Osteocyte (in vitro differentiated cells): ENCODE results near the gene GATD1. TPM values are rescaled to one million over a fixed set of nuclear protein-coding genes. Genes with fewer than 3 reads are reported as not detected.

Source experiments
- DNase-seq: peaks from one replicate; pipeline ENCODE4 v3.0.0; 2021; ENCODE audit warnings: mixed read lengths; ENCODE audit not compliant: unreplicated experiment; ENCODE audit errors: extremely low spot score
- H3K27ac Mint-ChIP-seq: one replicate; pipeline ENCODE4 v1.8.0; 2021; ENCODE audit warnings: mild to moderate bottlenecking, mixed read lengths; ENCODE audit not compliant: unreplicated experiment
- H3K27me3 Mint-ChIP-seq: one replicate; pipeline ENCODE4 v1.8.0; 2021; ENCODE audit warnings: mixed read lengths; ENCODE audit not compliant: unreplicated experiment
- H3K36me3 Mint-ChIP-seq: one replicate; pipeline ENCODE4 v1.8.0; 2021; ENCODE audit warnings: mixed read lengths; ENCODE audit not compliant: unreplicated experiment
- H3K4me1 Mint-ChIP-seq: one replicate; pipeline ENCODE4 v1.8.0; 2021; ENCODE audit warnings: mixed read lengths; ENCODE audit not compliant: unreplicated experiment
- H3K4me3 Mint-ChIP-seq: one replicate; pipeline ENCODE4 v1.8.0; 2021; ENCODE audit warnings: mild to moderate bottlenecking, moderate library complexity, mixed read lengths; ENCODE audit not compliant: unreplicated experiment
- H3K9me3 Mint-ChIP-seq: one replicate; pipeline ENCODE4 v1.8.0; 2021; ENCODE audit warnings: mixed read lengths; ENCODE audit not compliant: unreplicated experiment
- total RNA-seq: library from RNA; stranded (reverse); gene quantifications from 2 replicates; pipeline ENCODE4 v1.2.1, GENCODE V29; 2021
- TF ChIP-seq, protein P1 (sequence below): fragments of 200-600 bp; sonication (generic); IDR thresholded peaks from 2 replicates; pipeline ENCODE4 v1.5.0; 2021; ENCODE audit warnings: antibody characterized with exemption, mild to moderate bottlenecking, moderate library complexity

Gene GATD1
- total RNA-seq, 1 donor from 2014 or later: 79.1 TPM

DNA sequence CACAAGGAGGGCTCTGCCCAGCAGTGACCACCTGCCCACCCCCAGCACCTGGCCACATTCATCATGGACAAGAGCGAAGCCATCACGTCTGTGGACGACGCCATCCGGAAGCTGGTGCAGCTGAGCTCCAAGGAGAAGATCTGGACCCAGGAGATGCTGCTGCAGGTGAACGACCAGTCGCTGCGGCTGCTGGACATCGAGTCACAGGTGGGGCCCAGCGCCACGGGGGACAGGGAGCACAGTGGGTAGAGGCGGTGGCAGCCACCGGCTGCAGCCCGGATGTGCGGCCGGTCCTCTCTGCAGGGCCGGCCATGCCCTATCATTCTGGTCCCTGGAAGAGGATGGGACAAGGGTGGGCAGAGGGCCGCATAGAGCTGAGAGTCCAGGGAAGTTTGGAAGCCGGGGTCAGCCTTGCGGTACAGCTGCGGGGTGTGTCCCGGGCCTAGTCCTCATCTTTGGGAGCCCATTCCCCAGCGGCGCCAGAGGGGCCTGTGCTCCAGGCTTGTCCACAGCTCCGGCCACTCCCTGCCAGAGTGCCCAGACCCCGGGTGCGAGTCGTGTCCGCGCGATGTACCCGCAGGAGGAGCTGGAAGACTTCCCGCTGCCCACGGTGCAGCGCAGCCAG lies 57.2 kb downstream of the GATD1 start:
- peaks cover 24% of the 10 kb centered on the region for H3K4me1 Mint-ChIP-seq

DNA sequence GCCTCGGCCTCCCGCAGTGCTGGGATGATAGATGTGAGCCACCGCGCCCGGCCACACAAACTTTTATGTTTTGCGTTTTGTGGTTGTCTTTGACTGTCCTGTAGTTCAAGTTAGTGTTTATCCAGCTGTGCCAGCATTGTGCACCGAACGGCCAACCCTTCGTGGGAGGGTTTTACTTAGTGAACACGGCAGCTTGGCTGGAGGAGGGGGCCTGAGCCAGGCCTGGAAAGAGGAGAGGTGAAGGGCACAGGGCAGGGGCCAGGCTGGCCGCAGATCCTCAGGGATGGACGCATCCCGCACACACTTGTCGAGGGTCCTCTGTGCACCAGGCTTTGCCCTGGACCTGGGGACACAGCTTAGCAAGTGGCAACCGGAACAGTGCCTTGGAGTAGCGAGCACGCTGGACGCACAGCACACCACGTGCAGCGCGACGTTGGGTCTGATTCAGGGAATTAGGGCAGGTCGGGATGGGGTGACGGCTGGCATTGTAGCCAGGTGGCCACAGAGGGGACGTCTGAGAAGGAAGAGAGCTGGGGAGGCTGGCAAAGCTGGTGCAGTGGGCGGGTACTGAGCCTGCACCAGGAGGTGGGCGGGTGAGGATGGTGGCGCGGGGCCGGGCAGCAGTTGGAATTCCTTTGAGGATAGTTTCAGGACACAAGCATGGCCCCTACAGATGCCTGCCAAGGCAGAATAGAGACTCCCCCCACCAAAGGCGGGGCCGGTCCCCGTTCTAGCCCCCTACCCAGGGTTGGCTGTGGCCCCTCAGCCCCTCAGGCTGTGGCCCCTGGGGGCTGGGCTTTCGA lies 57.9 kb downstream of the GATD1 start:
- TF ChIP-seq, protein P1, sequence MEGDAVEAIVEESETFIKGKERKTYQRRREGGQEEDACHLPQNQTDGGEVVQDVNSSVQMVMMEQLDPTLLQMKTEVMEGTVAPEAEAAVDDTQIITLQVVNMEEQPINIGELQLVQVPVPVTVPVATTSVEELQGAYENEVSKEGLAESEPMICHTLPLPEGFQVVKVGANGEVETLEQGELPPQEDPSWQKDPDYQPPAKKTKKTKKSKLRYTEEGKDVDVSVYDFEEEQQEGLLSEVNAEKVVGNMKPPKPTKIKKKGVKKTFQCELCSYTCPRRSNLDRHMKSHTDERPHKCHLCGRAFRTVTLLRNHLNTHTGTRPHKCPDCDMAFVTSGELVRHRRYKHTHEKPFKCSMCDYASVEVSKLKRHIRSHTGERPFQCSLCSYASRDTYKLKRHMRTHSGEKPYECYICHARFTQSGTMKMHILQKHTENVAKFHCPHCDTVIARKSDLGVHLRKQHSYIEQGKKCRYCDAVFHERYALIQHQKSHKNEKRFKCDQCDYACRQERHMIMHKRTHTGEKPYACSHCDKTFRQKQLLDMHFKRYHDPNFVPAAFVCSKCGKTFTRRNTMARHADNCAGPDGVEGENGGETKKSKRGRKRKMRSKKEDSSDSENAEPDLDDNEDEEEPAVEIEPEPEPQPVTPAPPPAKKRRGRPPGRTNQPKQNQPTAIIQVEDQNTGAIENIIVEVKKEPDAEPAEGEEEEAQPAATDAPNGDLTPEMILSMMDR: no peak
- peak overlapping the region; percentile 72 for H3K27ac Mint-ChIP-seq
- H3K36me3 Mint-ChIP-seq: peaks cover 6% of the 10 kb centered on the region
- no peaks in the 10 kb centered on the region for H3K9me3 Mint-ChIP-seq
- H3K4me1 Mint-ChIP-seq: peaks cover 25% of the 10 kb centered on the region
- no peak for DNase-seq
- no peaks in the 10 kb centered on the region for H3K27me3 Mint-ChIP-seq
- H3K4me3 Mint-ChIP-seq: no peak overlapping the region

More for the DNA sequence above, 57.2 kb downstream of the GATD1 start:
- H3K9me3 Mint-ChIP-seq: no peaks in the 10 kb centered on the region
- no peak for DNase-seq
- no peak overlapping the region for H3K4me3 Mint-ChIP-seq
- TF ChIP-seq, protein P1: no peak
- H3K36me3 Mint-ChIP-seq: peaks cover 3% of the 10 kb centered on the region
- no peaks in the 10 kb centered on the region for H3K27me3 Mint-ChIP-seq
- H3K27ac Mint-ChIP-seq: no peak overlapping the region

Other genes starting within 250 kb of the GATD1 start
- 68.3 and 69.4 TPM in 2 replicates for gene HRAS, start 241.9 kb downstream of the GATD1 start, total RNA-seq
- 3.2 and 3.7 TPM in 2 replicates for gene LRRC56, start 240.0 kb downstream of the GATD1 start, total RNA-seq
- gene LMNTD2, start 216.7 kb downstream of the GATD1 start, total RNA-seq: 6.0 and 6.4 TPM in 2 replicates
- 8.0 and 9.3 TPM in 2 replicates for gene RASSF7, start 216.5 kb downstream of the GATD1 start, total RNA-seq
- 31.5 TPM in 2 replicates for gene PHRF1, start 201.0 kb downstream of the GATD1 start, total RNA-seq
- 14.4 and 15.4 TPM in 2 replicates for gene IRF7, start 161.5 kb downstream of the GATD1 start, total RNA-seq
- gene CDHR5, start 152.5 kb downstream of the GATD1 start, total RNA-seq: not detected in 2 replicates
- not detected in 2 replicates for gene SCT, start 150.3 kb downstream of the GATD1 start, total RNA-seq
- 1.7 and 1.8 TPM in 2 replicates for gene DRD4, start 140.2 kb downstream of the GATD1 start, total RNA-seq
- 113 and 121 TPM in 2 replicates for gene DEAF1, start 82.3 kb downstream of the GATD1 start, total RNA-seq
- 43.9 and 45.2 TPM in 2 replicates for gene TMEM80, start 81.7 kb downstream of the GATD1 start, total RNA-seq
- 32.4 and 39.3 TPM in 2 replicates for gene EPS8L2, start 71.3 kb downstream of the GATD1 start, total RNA-seq
- gene TALDO1, start 30.0 kb downstream of the GATD1 start, total RNA-seq: 156 and 171 TPM in 2 replicates
- gene CEND1, start 12.6 kb upstream of the GATD1 start, total RNA-seq: 0.21 and 0.27 TPM in 2 replicates
- gene SLC25A22, start 20.8 kb upstream of the GATD1 start, total RNA-seq: 18.7 and 19.7 TPM in 2 replicates
- gene PIDD1, start 27.7 kb upstream of the GATD1 start, total RNA-seq: 13.4 and 15.6 TPM in 2 replicates
- 1,500 and 1,514 TPM in 2 replicates for gene RPLP2, start 32.5 kb upstream of the GATD1 start, total RNA-seq
- 83.8 and 96.4 TPM in 2 replicates for gene PNPLA2, start 41.4 kb upstream of the GATD1 start, total RNA-seq
- 3.9 and 4.2 TPM in 2 replicates for gene CRACR2B, start 50.4 kb upstream of the GATD1 start, total RNA-seq
- 377 and 379 TPM in 2 replicates for gene CD151, start 55.5 kb upstream of the GATD1 start, total RNA-seq
- 170 and 193 TPM in 2 replicates for gene POLR2L, start 65.0 kb upstream of the GATD1 start, total RNA-seq
- 163 and 175 TPM in 2 replicates for gene TSPAN4, start 65.4 kb upstream of the GATD1 start, total RNA-seq
- 112 and 120 TPM in 2 replicates for gene CHID1, start 133.3 kb upstream of the GATD1 start, total RNA-seq
- gene AP2A2, start 148.4 kb upstream of the GATD1 start, total RNA-seq: 96.7 and 102 TPM in 2 replicates